H1 (cell line): ENCODE data around the gene MKX. TPM values are rescaled to one million over a fixed set of nuclear protein-coding genes. Genes with fewer than 3 reads are reported as not detected.

ENCODE experiments used
- BCL11A ChIP-seq, 2 experiments: IDR thresholded peaks; one replicate each; pipeline ENCODE4 v1.6.1; 2011; ENCODE audit warnings: low read depth in 2 of 2, low read length in 2 of 2, mild to moderate bottlenecking in 2 of 2
- CEBPB ChIP-seq: IDR thresholded peaks from 2 replicates; pipeline ENCODE4 v1.6.1; 2012; ENCODE audit warnings: low read depth, low read length
- CHD1 ChIP-seq: IDR thresholded peaks from 2 replicates; pipeline ENCODE4 v1.6.1; 2012; ENCODE audit warnings: low read depth, low read length, improper control_type of control experiment
- EGR1 ChIP-seq: IDR thresholded peaks from 2 replicates; pipeline ENCODE4 v1.6.1; 2011; ENCODE audit warnings: low read depth, low read length, borderline replicate concordance
- GABPA ChIP-seq: IDR thresholded peaks from 2 replicates; pipeline ENCODE4 v1.6.1; 2011; ENCODE audit warnings: mild to moderate bottlenecking, low read length, moderate library complexity, borderline replicate concordance; ENCODE audit not compliant: insufficient read depth
- NRF1 ChIP-seq: IDR thresholded peaks from 2 replicates; pipeline ENCODE4 v1.6.1; 2011; ENCODE audit warnings: mild to moderate bottlenecking, low read depth, low read length, improper control_type of control experiment
- polyA plus RNA-seq, 7 experiments: library from polyadenylated mRNA; depleted of rRNA in 3 of 7; stranded (reverse) in 5 of 7; unstranded in 2 of 7; fragments of >200 nt in 5 of 7; fragments of 200-250 nt in 2 of 7; gene quantifications; 1 replicate in 5 of 7; 2 replicates in 1 of 7; 4 replicates in 1 of 7; pipeline versions ENCODE4 v1.2.1 to v1.2.3, GENCODE V29; 2011 to 2013; ENCODE audit warnings: missing spikeins in 2 of 7, mixed read lengths in 2 of 7
- total RNA-seq: library from RNA; stranded (reverse); fragmentation: NEBNext Ultra II Directional; extraction: Animal tissue kit (Norgen Biotek cat#: 25700); gene quantifications from 2 replicates; pipeline ENCODE4 v1.2.1, GENCODE V29; 2021
- TF ChIP-seq, protein P1 (sequence below): fragments of 300-600 bp; sonication (generic); IDR thresholded peaks from 2 replicates; pipeline ENCODE4 v1.7.1; 2012; ENCODE audit warnings: low read length, moderate library complexity, mild to moderate bottlenecking, inconsistent platforms; ENCODE audit not compliant: insufficient replicate concordance

The MKX gene
- total and polyA plus RNA-seq, 2 of the 8 experiments (the other 6 are each of a cell fraction or from before 2014, with no cell fraction given): 0.21 to 1.3 TPM

DNA sequence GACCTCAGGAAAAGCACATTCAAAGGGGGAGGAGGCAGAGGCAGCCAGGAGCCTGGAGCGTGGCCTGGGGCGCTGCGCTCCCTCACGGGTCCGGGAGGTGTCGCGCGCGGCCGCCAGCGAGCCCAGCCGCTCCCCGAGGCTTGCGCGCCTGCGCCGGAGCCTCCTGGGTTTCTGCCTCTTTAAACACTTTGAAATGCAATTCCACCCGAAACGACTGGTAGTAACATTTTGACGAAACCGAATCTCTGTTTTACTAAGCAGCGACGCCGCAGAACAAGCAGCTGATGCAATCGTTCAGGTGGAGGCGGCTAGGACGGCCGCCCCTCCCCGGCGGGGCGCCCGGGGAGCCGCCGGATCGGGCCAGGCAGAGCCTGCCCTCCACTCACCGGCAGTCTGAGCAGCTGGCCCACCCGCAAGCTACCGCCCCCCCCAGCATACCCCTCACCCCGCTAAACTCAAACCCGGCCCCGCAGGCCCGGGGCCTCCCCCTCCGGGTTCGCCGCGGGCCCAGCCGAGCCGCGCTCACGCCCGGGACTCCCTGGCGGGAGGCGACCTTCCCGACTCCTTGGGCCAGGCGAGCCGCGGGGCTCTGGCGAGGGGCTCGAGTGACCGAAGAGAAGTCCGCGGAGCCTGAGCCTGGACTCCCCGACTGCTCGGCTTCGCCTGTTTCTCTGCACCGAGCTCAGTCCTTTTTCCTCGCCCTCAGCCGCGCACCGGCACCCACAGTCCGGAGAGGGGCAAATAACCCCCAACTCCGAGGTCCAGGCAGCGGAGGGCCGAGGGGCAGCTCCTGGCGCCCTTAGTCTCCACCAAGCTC lies 3.2 kb downstream of the MKX start (continued):
- TF ChIP-seq, protein P1, sequence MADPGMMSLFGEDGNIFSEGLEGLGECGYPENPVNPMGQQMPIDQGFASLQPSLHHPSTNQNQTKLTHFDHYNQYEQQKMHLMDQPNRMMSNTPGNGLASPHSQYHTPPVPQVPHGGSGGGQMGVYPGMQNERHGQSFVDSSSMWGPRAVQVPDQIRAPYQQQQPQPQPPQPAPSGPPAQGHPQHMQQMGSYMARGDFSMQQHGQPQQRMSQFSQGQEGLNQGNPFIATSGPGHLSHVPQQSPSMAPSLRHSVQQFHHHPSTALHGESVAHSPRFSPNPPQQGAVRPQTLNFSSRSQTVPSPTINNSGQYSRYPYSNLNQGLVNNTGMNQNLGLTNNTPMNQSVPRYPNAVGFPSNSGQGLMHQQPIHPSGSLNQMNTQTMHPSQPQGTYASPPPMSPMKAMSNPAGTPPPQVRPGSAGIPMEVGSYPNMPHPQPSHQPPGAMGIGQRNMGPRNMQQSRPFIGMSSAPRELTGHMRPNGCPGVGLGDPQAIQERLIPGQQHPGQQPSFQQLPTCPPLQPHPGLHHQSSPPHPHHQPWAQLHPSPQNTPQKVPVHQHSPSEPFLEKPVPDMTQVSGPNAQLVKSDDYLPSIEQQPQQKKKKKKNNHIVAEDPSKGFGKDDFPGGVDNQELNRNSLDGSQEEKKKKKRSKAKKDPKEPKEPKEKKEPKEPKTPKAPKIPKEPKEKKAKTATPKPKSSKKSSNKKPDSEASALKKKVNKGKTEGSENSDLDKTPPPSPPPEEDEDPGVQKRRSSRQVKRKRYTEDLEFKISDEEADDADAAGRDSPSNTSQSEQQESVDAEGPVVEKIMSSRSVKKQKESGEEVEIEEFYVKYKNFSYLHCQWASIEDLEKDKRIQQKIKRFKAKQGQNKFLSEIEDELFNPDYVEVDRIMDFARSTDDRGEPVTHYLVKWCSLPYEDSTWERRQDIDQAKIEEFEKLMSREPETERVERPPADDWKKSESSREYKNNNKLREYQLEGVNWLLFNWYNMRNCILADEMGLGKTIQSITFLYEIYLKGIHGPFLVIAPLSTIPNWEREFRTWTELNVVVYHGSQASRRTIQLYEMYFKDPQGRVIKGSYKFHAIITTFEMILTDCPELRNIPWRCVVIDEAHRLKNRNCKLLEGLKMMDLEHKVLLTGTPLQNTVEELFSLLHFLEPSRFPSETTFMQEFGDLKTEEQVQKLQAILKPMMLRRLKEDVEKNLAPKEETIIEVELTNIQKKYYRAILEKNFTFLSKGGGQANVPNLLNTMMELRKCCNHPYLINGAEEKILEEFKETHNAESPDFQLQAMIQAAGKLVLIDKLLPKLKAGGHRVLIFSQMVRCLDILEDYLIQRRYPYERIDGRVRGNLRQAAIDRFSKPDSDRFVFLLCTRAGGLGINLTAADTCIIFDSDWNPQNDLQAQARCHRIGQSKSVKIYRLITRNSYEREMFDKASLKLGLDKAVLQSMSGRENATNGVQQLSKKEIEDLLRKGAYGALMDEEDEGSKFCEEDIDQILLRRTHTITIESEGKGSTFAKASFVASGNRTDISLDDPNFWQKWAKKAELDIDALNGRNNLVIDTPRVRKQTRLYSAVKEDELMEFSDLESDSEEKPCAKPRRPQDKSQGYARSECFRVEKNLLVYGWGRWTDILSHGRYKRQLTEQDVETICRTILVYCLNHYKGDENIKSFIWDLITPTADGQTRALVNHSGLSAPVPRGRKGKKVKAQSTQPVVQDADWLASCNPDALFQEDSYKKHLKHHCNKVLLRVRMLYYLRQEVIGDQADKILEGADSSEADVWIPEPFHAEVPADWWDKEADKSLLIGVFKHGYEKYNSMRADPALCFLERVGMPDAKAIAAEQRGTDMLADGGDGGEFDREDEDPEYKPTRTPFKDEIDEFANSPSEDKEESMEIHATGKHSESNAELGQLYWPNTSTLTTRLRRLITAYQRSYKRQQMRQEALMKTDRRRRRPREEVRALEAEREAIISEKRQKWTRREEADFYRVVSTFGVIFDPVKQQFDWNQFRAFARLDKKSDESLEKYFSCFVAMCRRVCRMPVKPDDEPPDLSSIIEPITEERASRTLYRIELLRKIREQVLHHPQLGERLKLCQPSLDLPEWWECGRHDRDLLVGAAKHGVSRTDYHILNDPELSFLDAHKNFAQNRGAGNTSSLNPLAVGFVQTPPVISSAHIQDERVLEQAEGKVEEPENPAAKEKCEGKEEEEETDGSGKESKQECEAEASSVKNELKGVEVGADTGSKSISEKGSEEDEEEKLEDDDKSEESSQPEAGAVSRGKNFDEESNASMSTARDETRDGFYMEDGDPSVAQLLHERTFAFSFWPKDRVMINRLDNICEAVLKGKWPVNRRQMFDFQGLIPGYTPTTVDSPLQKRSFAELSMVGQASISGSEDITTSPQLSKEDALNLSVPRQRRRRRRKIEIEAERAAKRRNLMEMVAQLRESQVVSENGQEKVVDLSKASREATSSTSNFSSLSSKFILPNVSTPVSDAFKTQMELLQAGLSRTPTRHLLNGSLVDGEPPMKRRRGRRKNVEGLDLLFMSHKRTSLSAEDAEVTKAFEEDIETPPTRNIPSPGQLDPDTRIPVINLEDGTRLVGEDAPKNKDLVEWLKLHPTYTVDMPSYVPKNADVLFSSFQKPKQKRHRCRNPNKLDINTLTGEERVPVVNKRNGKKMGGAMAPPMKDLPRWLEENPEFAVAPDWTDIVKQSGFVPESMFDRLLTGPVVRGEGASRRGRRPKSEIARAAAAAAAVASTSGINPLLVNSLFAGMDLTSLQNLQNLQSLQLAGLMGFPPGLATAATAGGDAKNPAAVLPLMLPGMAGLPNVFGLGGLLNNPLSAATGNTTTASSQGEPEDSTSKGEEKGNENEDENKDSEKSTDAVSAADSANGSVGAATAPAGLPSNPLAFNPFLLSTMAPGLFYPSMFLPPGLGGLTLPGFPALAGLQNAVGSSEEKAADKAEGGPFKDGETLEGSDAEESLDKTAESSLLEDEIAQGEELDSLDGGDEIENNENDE: no peak
- peak; percentile 52 for TF ChIP-seq NRF1
- 0 out of 2 replicates have a peak, but pooled peaks have one; percentile 10 for TF ChIP-seq EGR1
- TF ChIP-seq CHD1: no peak
- TF ChIP-seq CEBPB: peak; percentile 78
- TF ChIP-seq BCL11A (IDR thresholded peaks at IDR 0.05; ENCODE audit: low read depth in 2 of 2, low read length in 2 of 2): no peak
- no peak for TF ChIP-seq GABPA
- TF ChIP-seq, all 59 proteins: peak for 12
